Stimulated activated naive B cell treated with anti-CD40 and anti-IgM and Interleukin-4, amounts not matched to agents 10 μg/mL and 1 μg/mL and 100 μg/mL, for 72 hours (primary cell): ENCODE data around the gene NCS1.

Experiments used
- ATAC-seq, 2 donors: fragments of 150-1000 bp; cut with Tn5 transposase; replicated peaks; 2 replicates each; pipeline ENCODE4 v1.10.0; 2021; ENCODE audit warnings: moderate library complexity in 1 of 2
- DNase-seq: peaks from one replicate; pipeline ENCODE4 v3.0.0; 2021
- H3K27ac Mint-ChIP-seq: one replicate; pipeline ENCODE4 v1.8.0; 2022; ENCODE audit warnings: mild to moderate bottlenecking, mixed read lengths
- H3K27me3 Mint-ChIP-seq, 2 donors: one replicate each; pipeline ENCODE4 v1.8.0; 2022; ENCODE audit warnings: mixed read lengths in 2 of 2
- H3K36me3 Mint-ChIP-seq, 2 donors: one replicate each; pipeline ENCODE4 v1.8.0; 2022; ENCODE audit warnings: mixed read lengths in 2 of 2, mild to moderate bottlenecking in 1 of 2
- H3K4me1 Mint-ChIP-seq, 2 donors: one replicate each; pipeline ENCODE4 v1.8.0; 2022; ENCODE audit warnings: mixed read lengths in 2 of 2, mild to moderate bottlenecking in 1 of 2
- H3K4me3 Mint-ChIP-seq, 2 donors: one replicate each; pipeline ENCODE4 v1.8.0; 2022; ENCODE audit warnings: mild to moderate bottlenecking in 2 of 2, mixed read lengths in 2 of 2, moderate library complexity in 1 of 2
- H3K9me3 Mint-ChIP-seq, 2 donors: one replicate each; pipeline ENCODE4 v1.8.0; 2022; ENCODE audit warnings: mixed read lengths in 2 of 2, mild to moderate bottlenecking in 1 of 2

The NCS1 gene

GRCh38 chr9:130172161-130172857 lies at the start of gene NCS1:
NCS1 (plus strand) TSS chr9:130172404; CDS start chr9:130172664, 260 bp downstream.
- H3K4me1 Mint-ChIP-seq: peaks cover 7 to 14% of the 10 kb centered on the region in 2 donors
- no peak for DNase-seq

GRCh38 chr9:130122456-130122855 lies 49.7 kb upstream of the NCS1 start:
- Mint-ChIP-seq H3K4me1 (peaks cover 27 to 43% of the 10 kb centered on the region in 2 donors), H3K27me3 (no peaks in the 10 kb centered on the region), H3K4me3 (no peak overlapping the region), H3K36me3 (peaks cover 33 to 52% of the 10 kb centered on the region in 2 donors), H3K9me3 (no peaks in the 10 kb centered on the region), H3K27ac (peak overlapping the region; percentile 85)
- DNase-seq (no peak), ATAC-seq (peak; percentile 38 to 58)

More at GRCh38 chr9:130172161-130172857, at the start of gene NCS1:
- H3K4me3 Mint-ChIP-seq: peak within 1 kb of the TSS; percentile 77 to 80
- H3K9me3 Mint-ChIP-seq: no peaks in the 10 kb centered on the region
- H3K27ac Mint-ChIP-seq: peak within 1 kb of the TSS; percentile 42
- peaks cover 46 to 73% of the 10 kb centered on the region in 2 donors for H3K27me3 Mint-ChIP-seq
- H3K36me3 Mint-ChIP-seq: peaks cover 0 to 6% of the 10 kb centered on the region in 2 donors
- peak; percentile 72 to 76 for ATAC-seq

- H3K4me3 Mint-ChIP-seq: no peak overlapping the region
- H3K9me3 Mint-ChIP-seq: peaks cover 0 to 2% of the 10 kb centered on the region in 2 donors
- H3K36me3 Mint-ChIP-seq: peaks cover 35 to 49% of the 10 kb centered on the region in 2 donors
- ATAC-seq: no peak
- no peak overlapping the region for H3K27ac Mint-ChIP-seq
- H3K27me3 Mint-ChIP-seq: no peaks in the 10 kb centered on the region
- no peak for DNase-seq
- H3K4me1 Mint-ChIP-seq: peaks cover 34 to 44% of the 10 kb centered on the region in 2 donors
Observed at GRCh38 chr9:130124085-130124860, 47.9 kb upstream of the NCS1 start.

GRCh38 chr9:130126721-130127433 lies 45.3 kb upstream of the NCS1 start:
- peaks cover 42 to 49% of the 10 kb centered on the region in 2 donors for H3K36me3 Mint-ChIP-seq
- H3K4me3 Mint-ChIP-seq: no peak overlapping the region
- H3K27me3 Mint-ChIP-seq: no peaks in the 10 kb centered on the region
- H3K27ac Mint-ChIP-seq: peak overlapping the region; percentile 67
- H3K9me3 Mint-ChIP-seq: peaks cover 0 to 2% of the 10 kb centered on the region in 2 donors
- peaks cover 46 to 61% of the 10 kb centered on the region in 2 donors for H3K4me1 Mint-ChIP-seq
- DNase-seq (no peak), ATAC-seq (no peak)

- peak; percentile 79 to 84 for ATAC-seq
- no peaks in the 10 kb centered on the region for H3K27me3 Mint-ChIP-seq
- H3K27ac Mint-ChIP-seq: peak overlapping the region; percentile 100
- DNase-seq: peak; percentile 75
- peaks cover 39 to 43% of the 10 kb centered on the region in 2 donors for H3K36me3 Mint-ChIP-seq
- H3K9me3 Mint-ChIP-seq: peaks cover 0 to 2% of the 10 kb centered on the region in 2 donors
- peak overlapping the region; percentile 79 to 84 for H3K4me3 Mint-ChIP-seq
- H3K4me1 Mint-ChIP-seq: peaks cover 42 to 63% of the 10 kb centered on the region in 2 donors
Observed at GRCh38 chr9:130128251-130128650, 44.0 kb upstream of the NCS1 start.

- ATAC-seq: peak; percentile 87 to 92
- Mint-ChIP-seq H3K27ac (peak overlapping the region; percentile 100), H3K9me3 (peaks cover 0 to 2% of the 10 kb centered on the region in 2 donors), H3K4me3 (peak overlapping the region; percentile 79 to 84), H3K36me3 (peaks cover 40 to 49% of the 10 kb centered on the region in 2 donors), H3K27me3 (no peaks in the 10 kb centered on the region), H3K4me1 (peaks cover 42 to 63% of the 10 kb centered on the region in 2 donors)
- peak; percentile 79 for DNase-seq
Observed at GRCh38 chr9:130128733-130129431, 43.3 kb upstream of the NCS1 start.

GRCh38 chr9:130129432-130130061 lies 42.7 kb upstream of the NCS1 start:
- Mint-ChIP-seq H3K27me3 (no peaks in the 10 kb centered on the region), H3K36me3 (peaks cover 41 to 50% of the 10 kb centered on the region in 2 donors), H3K27ac (peak overlapping the region; percentile 100), H3K4me3 (peak overlapping the region; percentile 54 to 79), H3K9me3 (peaks cover 0 to 2% of the 10 kb centered on the region in 2 donors), H3K4me1 (peaks cover 42 to 63% of the 10 kb centered on the region in 2 donors)
- no peak for DNase-seq
- no peak for ATAC-seq

GRCh38 chr9:130132746-130133145 lies 39.5 kb upstream of the NCS1 start:
- Mint-ChIP-seq H3K27me3 (no peaks in the 10 kb centered on the region), H3K27ac (peak overlapping the region; percentile 66), H3K4me1 (peaks cover 33 to 56% of the 10 kb centered on the region in 2 donors), H3K4me3 (no peak overlapping the region), H3K9me3 (peaks cover 0 to 2% of the 10 kb centered on the region in 2 donors), H3K36me3 (peaks cover 53 to 64% of the 10 kb centered on the region in 2 donors)
- DNase-seq: no peak
- ATAC-seq: no peak

- DNase-seq (no peak), ATAC-seq (no peak)
- H3K4me3 Mint-ChIP-seq: no peak overlapping the region
- peaks cover 13 to 49% of the 10 kb centered on the region in 2 donors for H3K4me1 Mint-ChIP-seq
- H3K27ac Mint-ChIP-seq: peak overlapping the region; percentile 31
- H3K27me3 Mint-ChIP-seq: no peaks in the 10 kb centered on the region
- peaks cover 33 to 44% of the 10 kb centered on the region in 2 donors for H3K36me3 Mint-ChIP-seq
- no peaks in the 10 kb centered on the region for H3K9me3 Mint-ChIP-seq
Observed at GRCh38 chr9:130137081-130137640, 35.0 kb upstream of the NCS1 start.

GRCh38 chr9:130137641-130138081 lies 34.5 kb upstream of the NCS1 start:
- no peak for ATAC-seq
- Mint-ChIP-seq H3K36me3 (peaks cover 32 to 44% of the 10 kb centered on the region in 2 donors), H3K27me3 (no peaks in the 10 kb centered on the region), H3K27ac (peak overlapping the region; percentile 31), H3K4me3 (no peak overlapping the region), H3K9me3 (no peaks in the 10 kb centered on the region), H3K4me1 (peaks cover 11 to 45% of the 10 kb centered on the region in 2 donors)
- no peak for DNase-seq

GRCh38 chr9:130138171-130138653 lies 34.0 kb upstream of the NCS1 start:
- H3K27me3 Mint-ChIP-seq: no peaks in the 10 kb centered on the region
- H3K27ac Mint-ChIP-seq: no peak overlapping the region
- H3K9me3 Mint-ChIP-seq: no peaks in the 10 kb centered on the region
- ATAC-seq (no peak), DNase-seq (no peak)
- H3K4me1 Mint-ChIP-seq: peaks cover 9 to 40% of the 10 kb centered on the region in 2 donors
- peaks cover 29 to 39% of the 10 kb centered on the region in 2 donors for H3K36me3 Mint-ChIP-seq
- no peak overlapping the region for H3K4me3 Mint-ChIP-seq

- DNase-seq: no peak
- ATAC-seq: no peak
- H3K4me3 Mint-ChIP-seq: no peak overlapping the region
- peaks cover 28 to 33% of the 10 kb centered on the region in 2 donors for H3K36me3 Mint-ChIP-seq
- H3K27me3 Mint-ChIP-seq: peaks cover 3 to 5% of the 10 kb centered on the region in 2 donors
- H3K27ac Mint-ChIP-seq: peak overlapping the region; percentile 62
- H3K9me3 Mint-ChIP-seq: no peaks in the 10 kb centered on the region
- peaks cover 11 to 45% of the 10 kb centered on the region in 2 donors for H3K4me1 Mint-ChIP-seq
Observed at GRCh38 chr9:130138791-130139190, 33.4 kb upstream of the NCS1 start.

GRCh38 chr9:130139251-130139650 lies 33.0 kb upstream of the NCS1 start:
- Mint-ChIP-seq H3K27me3 (peaks cover 7 to 9% of the 10 kb centered on the region in 2 donors), H3K4me1 (peaks cover 15 to 50% of the 10 kb centered on the region in 2 donors), H3K27ac (peak overlapping the region; percentile 62), H3K36me3 (peaks cover 28 to 33% of the 10 kb centered on the region in 2 donors), H3K4me3 (no peak overlapping the region), H3K9me3 (no peaks in the 10 kb centered on the region)
- DNase-seq: no peak
- ATAC-seq: no peak
